ENCODE measurements around the gene LARP6.
"Not testable (repeated sequence)": the region's sequence is repeated elsewhere in the genome, so short reads cannot be mapped to it uniquely, and the experiment has no call there.

Gene LARP6

DNA sequence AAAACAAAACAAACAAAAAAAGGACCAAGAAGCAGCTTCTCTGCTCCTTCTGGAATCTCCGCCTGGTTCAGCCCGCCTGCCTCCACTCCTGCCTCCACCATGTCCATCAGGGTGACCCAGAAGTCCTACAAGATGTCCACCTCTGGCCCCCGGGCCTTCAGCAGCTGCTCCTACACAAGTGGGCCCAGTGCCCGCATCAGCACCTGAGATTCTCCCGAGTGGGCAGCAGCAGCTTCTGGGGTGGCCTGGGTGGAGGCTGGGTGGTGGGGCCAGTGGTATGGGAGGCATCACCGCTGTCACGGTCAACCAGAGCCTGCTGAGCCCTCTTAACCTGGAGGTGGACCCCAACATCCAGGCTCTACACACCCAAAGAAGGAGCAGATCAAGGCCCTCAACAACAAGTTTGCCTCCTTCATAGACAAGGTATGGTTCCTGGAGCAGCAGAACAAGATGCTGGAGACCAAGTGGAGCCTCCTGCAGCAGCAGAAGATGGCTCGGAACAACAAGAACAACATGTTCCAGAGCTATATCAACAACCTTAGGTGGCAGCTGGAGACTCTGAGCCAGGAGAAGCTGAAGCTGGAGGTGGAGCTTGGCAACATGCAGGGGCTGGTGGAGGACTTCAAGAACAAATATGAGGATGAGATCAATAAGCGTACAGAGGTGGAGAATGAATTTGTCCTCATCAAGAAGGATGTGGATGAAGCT lies 4.8 kb upstream of the LARP6 start:
- DNase-seq: not testable (repeated sequence)

DNA sequence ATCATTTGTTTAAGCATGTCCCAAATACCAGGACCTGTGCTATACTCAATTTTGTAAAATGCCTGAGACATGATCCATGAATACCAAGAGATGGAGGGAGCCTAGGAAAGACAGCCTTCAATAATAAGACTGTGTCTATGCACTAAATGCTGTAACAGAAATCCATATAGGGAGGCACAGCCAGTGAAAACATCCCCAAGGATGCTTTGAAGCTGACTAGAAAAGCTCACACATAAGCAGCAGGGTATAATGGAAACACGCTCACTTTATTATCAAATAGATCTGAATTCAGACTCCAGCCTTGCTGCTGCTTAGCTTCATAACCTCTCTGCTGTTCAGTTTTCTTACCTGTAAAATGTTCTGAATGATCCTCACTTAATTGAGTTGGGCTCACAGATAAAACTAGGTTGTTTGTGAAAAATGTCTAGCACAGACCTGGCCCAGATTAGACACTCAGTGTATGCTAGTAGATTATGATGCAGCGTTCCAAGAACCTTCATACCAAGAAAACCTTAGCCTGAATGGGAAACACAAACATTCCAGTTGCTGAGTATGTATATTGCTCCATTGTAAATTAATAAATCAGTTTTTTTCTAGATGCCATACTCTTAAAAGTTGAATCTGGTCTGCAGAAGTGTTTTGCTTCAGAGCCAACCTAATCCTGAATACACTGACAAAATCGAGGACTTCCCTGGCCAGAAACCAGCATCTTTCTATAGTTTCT lies 3.8 kb upstream of the LARP6 start:
- DNase-seq: no peak

DNA sequence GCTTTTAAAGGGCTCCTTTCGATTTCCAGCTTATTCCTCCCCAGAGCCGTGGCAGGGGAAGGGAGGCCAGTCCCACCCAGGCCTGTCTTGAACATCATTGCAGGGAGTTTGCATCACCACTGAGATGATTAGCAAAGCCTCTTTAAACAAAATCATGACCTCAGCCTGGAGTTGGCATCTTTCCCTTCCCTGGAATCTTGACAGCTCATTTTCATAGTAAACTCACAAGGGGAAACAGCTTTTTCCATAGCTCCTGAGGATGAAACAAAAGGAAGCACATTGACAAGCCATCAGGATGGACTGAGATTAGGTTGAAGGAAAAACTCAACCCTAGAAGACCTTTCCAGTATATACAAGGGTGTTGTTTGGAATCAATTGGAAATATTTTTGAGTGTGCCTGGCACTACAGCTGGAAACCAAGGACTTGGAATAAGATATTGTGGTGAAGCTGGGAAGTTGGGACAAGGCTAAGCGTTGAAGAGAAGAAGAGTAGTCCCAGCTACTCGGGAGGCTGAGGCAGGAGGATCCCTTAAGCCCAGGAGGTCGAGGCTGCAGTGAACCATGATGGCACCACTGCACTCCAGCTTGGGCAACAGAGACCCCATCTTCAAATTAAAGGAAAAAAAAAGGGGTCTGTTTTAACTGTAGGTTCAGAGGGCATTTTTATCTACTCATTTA lies 3.1 kb upstream of the LARP6 start:
- DNase-seq: no peak

DNA sequence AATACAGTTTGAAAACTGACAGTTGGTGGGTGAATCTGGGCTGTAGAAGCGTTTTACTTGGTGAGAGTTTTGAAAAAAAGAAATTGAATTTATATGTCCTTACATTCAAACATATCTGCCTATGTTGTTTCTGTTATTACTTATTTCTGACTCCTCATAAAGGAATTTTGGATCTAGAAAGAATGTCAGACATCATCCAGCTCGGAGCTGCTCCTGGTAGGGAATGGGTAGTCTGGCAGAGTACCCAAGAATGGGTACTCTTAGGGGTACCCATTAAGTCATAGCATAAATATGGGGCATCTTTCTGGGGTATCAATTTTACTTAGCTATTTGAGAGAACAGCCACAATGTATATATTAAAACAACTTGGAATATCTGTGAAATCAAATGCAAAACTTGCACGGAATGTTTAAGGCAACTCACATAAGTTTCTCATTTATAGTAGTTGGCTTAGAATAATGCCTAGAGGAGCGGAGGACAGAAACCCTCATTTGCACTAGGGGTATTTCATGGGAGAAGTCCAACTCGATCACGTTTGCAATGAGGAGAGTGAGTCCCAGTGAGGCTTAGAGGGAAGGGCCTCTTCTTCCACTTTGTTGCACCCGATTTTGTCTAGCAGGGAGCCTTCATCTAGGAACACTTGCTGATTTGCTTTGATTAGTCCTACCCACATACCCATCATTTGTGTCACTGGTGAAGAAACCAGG lies 2.4 kb upstream of the LARP6 start:
- DNase-seq: no peak

- DNase-seq: no peak
Measured at GRCh38 chr15:70855764-70856163, 1.8 kb upstream of the LARP6 start.

GRCh38 chr15:70854666-70854976 lies 664 bp upstream of the LARP6 start:
- DNase-seq: peak; percentile 36

GRCh38 chr15:70853318-70853972 lies 512 bp downstream of the LARP6 start:
- peak; percentile 52 for DNase-seq

DNA sequence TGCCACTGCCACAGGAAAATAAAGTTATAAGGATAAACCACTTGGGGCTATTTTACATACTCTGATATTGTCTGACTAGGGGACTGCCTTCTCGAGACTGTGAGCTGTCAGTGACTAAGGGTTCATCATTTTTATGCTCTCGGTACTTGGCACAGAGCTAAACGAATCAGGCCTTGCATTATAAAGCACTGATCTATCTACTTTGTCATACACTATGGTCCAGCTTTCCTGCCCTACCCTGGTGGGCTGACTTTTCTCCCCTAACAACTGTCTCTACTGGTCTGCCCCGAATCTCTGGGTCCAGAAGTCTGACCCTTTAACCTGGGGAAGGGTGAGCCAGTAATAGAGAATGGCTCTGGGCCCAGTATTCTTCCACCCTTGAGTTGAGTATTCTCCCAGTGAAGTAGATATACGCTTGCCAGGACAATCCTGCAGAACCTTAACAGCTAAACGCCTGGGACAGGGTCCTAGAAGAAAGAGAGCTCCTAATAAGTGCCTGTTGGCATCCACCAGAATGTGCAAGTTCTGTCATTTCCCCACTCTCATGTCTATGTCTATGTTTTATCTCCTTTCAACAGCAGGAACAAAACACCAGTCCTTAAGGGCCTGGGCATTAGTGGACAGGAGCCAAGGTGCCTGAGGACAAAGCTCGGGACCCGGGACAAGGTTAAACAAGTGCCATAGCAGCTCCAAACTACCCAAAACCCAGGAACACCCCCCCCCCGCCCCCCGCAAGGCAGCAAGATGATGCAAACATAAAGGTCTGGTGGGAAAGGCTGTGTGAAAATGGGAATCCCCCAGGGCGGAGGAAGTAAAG lies 1.2 kb downstream of the LARP6 start:
- DNase-seq: no peak

DNA sequence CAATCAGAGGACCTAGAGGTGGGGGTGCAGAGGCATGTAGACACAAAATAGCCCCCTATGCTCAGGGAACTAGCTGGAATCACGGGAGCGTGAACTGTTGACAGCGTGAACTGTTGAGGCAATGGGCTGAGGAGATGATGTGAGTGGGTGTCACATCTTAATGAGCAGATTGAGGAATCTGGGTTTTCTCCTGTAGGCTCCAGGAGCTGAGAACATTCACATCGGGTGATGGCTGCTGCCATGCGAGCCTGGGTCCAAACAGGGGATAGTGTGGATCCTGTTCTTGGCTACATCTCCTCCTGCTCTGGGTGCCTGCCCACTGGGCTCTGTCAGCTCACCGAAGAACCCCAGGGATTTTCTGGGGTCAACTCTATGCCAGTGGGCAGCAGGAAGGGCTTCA lies 2.1 kb downstream of the LARP6 start:
- DNase-seq: no peak

- no peak for DNase-seq
Measured at GRCh38 chr15:70845602-70846360, 8.2 kb downstream of the LARP6 start.

DNA sequence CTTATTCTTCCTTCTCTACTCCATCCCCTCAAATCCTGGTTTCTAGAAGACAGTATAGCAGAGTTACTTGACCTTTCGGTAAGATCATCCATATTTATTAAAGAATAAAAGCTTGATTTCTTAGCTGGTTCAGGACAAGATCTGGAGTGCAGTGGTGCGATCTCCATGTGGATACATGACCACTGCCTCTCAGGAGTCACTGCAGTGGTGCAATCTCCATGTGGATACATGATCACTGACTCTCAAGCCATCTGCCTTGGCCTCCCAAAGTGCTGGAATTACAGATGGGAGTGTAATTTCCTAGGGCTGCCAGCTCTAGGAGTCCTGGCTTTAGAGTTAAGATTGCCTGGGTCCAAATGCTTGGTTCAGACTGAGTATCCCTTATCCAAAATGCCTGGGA lies 16.5 kb downstream of the LARP6 start:
- DNase-seq: no peak

GRCh38 chr15:70835841-70836240 lies 18.1 kb downstream of the LARP6 start:
- no peak for DNase-seq

DNA sequence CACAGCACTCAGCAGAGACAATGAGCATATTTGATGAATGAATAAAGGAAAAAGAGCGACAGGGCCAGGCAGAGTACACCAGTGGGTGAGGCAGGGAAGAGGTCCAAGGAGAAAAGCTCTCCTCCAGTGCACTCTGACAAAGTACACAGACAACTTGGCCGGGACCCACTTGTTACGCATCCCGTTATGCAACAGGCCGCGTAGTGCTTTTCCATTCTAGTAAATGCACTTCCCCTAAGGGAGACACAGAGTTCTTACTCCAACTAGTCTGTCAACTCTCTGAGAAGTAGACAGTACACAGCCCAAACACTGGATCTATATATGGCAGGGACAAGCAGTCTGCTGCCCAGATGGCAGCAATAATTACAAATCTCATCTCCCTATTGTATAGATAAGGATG lies 18.5 kb downstream of the LARP6 start:
- no peak for DNase-seq

- DNase-seq: no peak
Measured at GRCh38 chr15:70834999-70835398, 19.0 kb downstream of the LARP6 start.

DNA sequence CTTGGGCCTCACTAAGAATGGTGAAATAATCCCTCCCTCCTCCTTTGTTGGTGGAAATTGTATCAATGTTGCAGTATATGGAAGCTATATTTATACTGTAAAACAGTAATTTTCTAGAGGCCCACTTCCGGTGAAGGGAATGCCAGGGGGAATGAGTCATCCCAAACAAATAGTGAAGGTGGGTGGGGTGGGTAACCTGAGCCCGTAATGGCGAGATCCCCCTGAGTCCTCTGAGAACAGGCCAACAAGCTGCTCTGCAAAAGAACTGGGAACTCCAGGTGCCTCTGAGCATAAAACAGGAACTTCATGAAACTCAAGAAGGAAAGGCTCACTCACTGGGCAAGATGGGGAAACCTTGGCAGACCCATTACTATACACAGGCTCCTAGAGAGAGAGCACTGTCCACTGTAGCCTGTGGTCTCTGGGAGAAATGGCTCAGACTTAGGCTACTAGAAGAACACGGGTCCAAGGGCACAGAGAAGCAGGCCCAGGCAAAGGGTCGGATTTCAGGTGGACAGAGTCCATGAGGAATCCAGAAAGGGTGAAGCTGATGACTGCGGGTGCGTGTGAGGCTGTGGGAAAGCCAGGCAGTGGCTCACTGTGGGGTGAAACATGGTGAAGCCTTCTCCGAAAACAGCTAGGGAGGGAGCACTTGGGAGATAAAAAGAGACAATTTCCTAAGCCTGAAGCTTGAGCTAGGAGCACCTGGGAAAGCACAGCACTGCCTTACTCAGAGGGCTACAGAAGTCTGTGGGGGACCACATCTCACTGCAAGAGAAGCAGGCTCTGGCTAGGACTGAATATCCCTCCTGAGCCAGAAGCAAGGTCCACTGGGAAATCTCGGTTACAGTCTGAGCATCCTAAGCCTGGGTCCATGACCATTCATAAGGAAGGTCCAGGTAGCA lies 19.8 kb downstream of the LARP6 start:
- DNase-seq: peak; percentile 83

DNA sequence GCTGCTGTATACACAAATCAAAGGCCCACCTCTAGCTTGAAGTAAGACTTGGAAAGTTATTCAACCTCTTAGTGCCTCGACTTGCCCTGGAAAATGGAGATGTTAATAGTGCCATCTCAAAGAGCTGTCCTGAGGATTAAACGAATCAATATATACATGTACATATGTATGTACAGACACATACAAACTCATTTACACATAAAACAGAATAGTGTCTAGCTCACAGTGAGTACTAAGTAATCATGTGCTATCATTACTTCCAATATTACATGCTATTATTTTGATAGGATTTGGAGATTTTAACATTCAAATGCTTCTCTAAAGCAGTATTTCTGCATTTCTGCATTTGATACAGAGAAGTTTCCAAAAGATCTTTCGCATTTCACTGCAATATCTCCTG lies 20.5 kb downstream of the LARP6 start:
- DNase-seq: no peak

DNA sequence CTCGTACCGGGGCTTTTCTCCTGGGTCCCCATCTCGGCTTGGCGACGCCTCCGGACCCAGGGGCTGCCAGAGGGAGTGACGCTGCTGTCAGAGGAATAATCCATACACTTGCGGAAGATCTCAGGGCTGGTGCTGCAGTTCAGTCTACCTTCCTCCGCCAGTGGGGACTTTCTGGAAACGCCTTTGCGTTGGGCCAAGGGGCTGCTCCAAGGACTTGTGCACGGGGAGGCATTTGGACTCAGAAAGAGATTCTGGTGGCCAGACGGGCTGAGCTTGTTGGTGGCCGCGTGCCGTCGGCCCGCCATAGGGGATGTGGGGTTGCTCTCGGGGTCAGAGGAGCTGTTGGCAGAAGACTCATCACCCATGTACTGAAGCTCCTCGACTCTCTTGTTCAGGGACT lies 21.8 kb downstream of the LARP6 start:
- DNase-seq: no peak

- no peak for DNase-seq
Measured at GRCh38 chr15:70831094-70831911, 22.7 kb downstream of the LARP6 start.

GRCh38 chr15:70830615-70831014 lies 23.3 kb downstream of the LARP6 start:
- no peak for DNase-seq
